Measurements from ENCODE around the gene PDE11A. TPM values are rescaled to one million over a fixed set of nuclear protein-coding genes. Genes with fewer than 3 reads are reported as not detected.

The PDE11A gene
- total RNA-seq, 4 donors from 2014 or later, result 0.82 to 16.2 (median 4.3) TPM

GRCh38 chr2:178072000-178072382 is 586 bp downstream of the PDE11A start:
- H3K4me3 ChIP-seq, result peak overlapping the region in 3 of 4 donors; percentile 41 to 54 (median 49)
- intact Hi-C loops (cut with DNase I; ENCODE audit: low total_unique reads), result no loop called here
- ATAC-seq, result peak in 1 of 2 donors; percentile 15

GRCh38 chr2:178070824-178071223 is 1.8 kb downstream of the PDE11A start:
- Histone ChIP-seq H3K27ac (no peak overlapping the region), H3K27me3 (no peaks in the 10 kb centered on the region), H3K4me1 (peaks cover 12% of the 10 kb centered on the region in 2 donors), H3K4me3 (no peak overlapping the region), H3K9me3 (no peaks in the 10 kb centered on the region), H3K36me3 (no peaks in the 10 kb centered on the region)
- TF ChIP-seq CTCF (IDR thresholded peaks at IDR 0.05 in 4 of 5, conservative IDR thresholded peaks at IDR 0.05 in 1 of 5), result no peak
- TF ChIP-seq POLR2A (IDR thresholded peaks at IDR 0.05), result no peak
- in situ Hi-C loops (cut with MboI; ENCODE audit: low sequenced_read_pairs in 4 of 4), result no loop called here
- DNase-seq, result no peak
- intact Hi-C loops (cut with DNase I; ENCODE audit: low total_unique reads), result no loop called here
- ATAC-seq, result no peak

More at GRCh38 chr2:178072000-178072382, 586 bp downstream of the PDE11A start:
- in situ Hi-C loops (cut with MboI; ENCODE audit: low sequenced_read_pairs in 4 of 4), result no loop called here
- Histone ChIP-seq H3K9me3 (no peaks in the 10 kb centered on the region), H3K36me3 (no peaks in the 10 kb centered on the region), H3K4me1 (peaks cover 12% of the 10 kb centered on the region in 2 donors), H3K27me3 (no peaks in the 10 kb centered on the region), H3K27ac (peak overlapping the region in 2 of 4 donors; percentile 42 to 43)
- TF ChIP-seq CTCF (IDR thresholded peaks at IDR 0.05 in 4 of 5, conservative IDR thresholded peaks at IDR 0.05 in 1 of 5) (no peak), POLR2A (IDR thresholded peaks at IDR 0.05) (no peak)
- DNase-seq, result no peak

- intact Hi-C loops (cut with DNase I; ENCODE audit: low total_unique reads), result no loop called here
- Histone ChIP-seq H3K36me3 (no peaks in the 10 kb centered on the region), H3K9me3 (no peaks in the 10 kb centered on the region), H3K4me1 (peaks cover 12% of the 10 kb centered on the region in 2 donors), H3K27me3 (no peaks in the 10 kb centered on the region), H3K27ac (no peak overlapping the region), H3K4me3 (no peak overlapping the region)
- DNase-seq (no peak), ATAC-seq (no peak)
- TF ChIP-seq POLR2A (IDR thresholded peaks at IDR 0.05) (no peak), CTCF (IDR thresholded peaks at IDR 0.05 in 4 of 5, conservative IDR thresholded peaks at IDR 0.05 in 1 of 5) (no peak)
- in situ Hi-C loops (cut with MboI; ENCODE audit: low sequenced_read_pairs in 4 of 4), result no loop called here
Observed at GRCh38 chr2:178069551-178069950, 3.0 kb downstream of the PDE11A start.

GRCh38 chr2:178068823-178069454 is 3.6 kb downstream of the PDE11A start:
- no peak for DNase-seq
- no peaks in the 10 kb centered on the region for H3K9me3 ChIP-seq
- peaks cover 12% of the 10 kb centered on the region in 2 donors for H3K4me1 ChIP-seq
- TF ChIP-seq CTCF (IDR thresholded peaks at IDR 0.05 in 4 of 5, conservative IDR thresholded peaks at IDR 0.05 in 1 of 5) (no peak), POLR2A (IDR thresholded peaks at IDR 0.05) (no peak)
- intact Hi-C loops (cut with DNase I; ENCODE audit: low total_unique reads) (no loop called here), in situ Hi-C loops (cut with MboI; ENCODE audit: low sequenced_read_pairs in 4 of 4) (no loop called here)
- no peak overlapping the region for H3K4me3 ChIP-seq
- H3K27ac ChIP-seq, result no peak overlapping the region
- no peak for ATAC-seq
- no peaks in the 10 kb centered on the region for H3K27me3 ChIP-seq
- no peaks in the 10 kb centered on the region for H3K36me3 ChIP-seq
